Measurements from ENCODE around the gene MEG3.

MEG3 gene

GRCh38 chr14:100835548-100836310, 9.8 kb downstream of the MEG3 start:
- no peaks in the 10 kb centered on the region for H3K27me3 ChIP-seq (ENCODE audit: insufficient read depth, low read length, poor library complexity, severe bottlenecking)
- no peaks in the 10 kb centered on the region for H3F3A ChIP-seq (ENCODE audit: low read depth)
- no peaks in the 10 kb centered on the region for H3K36me3 ChIP-seq (ENCODE audit: insufficient read depth, low read length)
- H2AFZ ChIP-seq (ENCODE audit: low read length): no peak overlapping the region
- no peak overlapping the region for H3K9ac ChIP-seq (ENCODE audit: low read depth, low read length, poor library complexity, severe bottlenecking)
- TF ChIP-seq EZH2phosphoT487 (IDR thresholded peaks at IDR 0.05; ENCODE audit: borderline replicate concordance): no peak
- no peaks in the 10 kb centered on the region for H3K9me2 ChIP-seq (replicated peaks; ENCODE audit: low read depth, low read length)
- H4K20me1 ChIP-seq (ENCODE audit: insufficient read depth, low read length, poor library complexity, severe bottlenecking): no peaks in the 10 kb centered on the region
- no peak overlapping the region for H3K4me3 ChIP-seq (ENCODE audit: low read length, poor library complexity, severe bottlenecking)
- no peaks in the 10 kb centered on the region for H3K9me3 ChIP-seq (ENCODE audit: insufficient read depth, low read depth, low read length)
- no peak overlapping the region for H3K4me2 ChIP-seq (ENCODE audit: low read depth, low read length, poor library complexity, severe bottlenecking)
- no peaks in the 10 kb centered on the region for H3K79me2 ChIP-seq (ENCODE audit: insufficient read depth, low read length)
- H3K4me1 ChIP-seq (ENCODE audit: insufficient read depth, low read length, poor library complexity, severe bottlenecking): no peaks in the 10 kb centered on the region

GRCh38 chr14:100836311-100836805, 10.4 kb downstream of the MEG3 start:
- Histone ChIP-seq H3K9me3 (ENCODE audit: insufficient read depth, low read depth, low read length) (no peaks in the 10 kb centered on the region), H3K4me2 (ENCODE audit: low read depth, low read length, poor library complexity, severe bottlenecking) (no peak overlapping the region), H3K36me3 (ENCODE audit: insufficient read depth, low read length) (no peaks in the 10 kb centered on the region), H3K4me3 (ENCODE audit: low read length, poor library complexity, severe bottlenecking) (no peak overlapping the region), H4K20me1 (ENCODE audit: insufficient read depth, low read length, poor library complexity, severe bottlenecking) (no peaks in the 10 kb centered on the region), H3K79me2 (ENCODE audit: insufficient read depth, low read length) (no peaks in the 10 kb centered on the region), H3K9me2 (replicated peaks; ENCODE audit: low read depth, low read length) (no peaks in the 10 kb centered on the region), H3F3A (ENCODE audit: low read depth) (no peaks in the 10 kb centered on the region), H2AFZ (ENCODE audit: low read length) (no peak overlapping the region), H3K9ac (ENCODE audit: low read depth, low read length, poor library complexity, severe bottlenecking) (no peak overlapping the region), H3K27me3 (ENCODE audit: insufficient read depth, low read length, poor library complexity, severe bottlenecking) (no peaks in the 10 kb centered on the region), H3K4me1 (ENCODE audit: insufficient read depth, low read length, poor library complexity, severe bottlenecking) (no peaks in the 10 kb centered on the region)
- TF ChIP-seq CTCF (conservative IDR thresholded peaks at IDR 0.05; ENCODE audit: low read length) (no peak), EZH2phosphoT487 (IDR thresholded peaks at IDR 0.05; ENCODE audit: borderline replicate concordance) (no peak)

GRCh38 chr14:100836941-100837804, 11.3 kb downstream of the MEG3 start:
- Histone ChIP-seq H3K27me3 (ENCODE audit: insufficient read depth, low read length, poor library complexity, severe bottlenecking) (no peaks in the 10 kb centered on the region), H3K36me3 (ENCODE audit: insufficient read depth, low read length) (no peaks in the 10 kb centered on the region)
- no peak for TF ChIP-seq EZH2phosphoT487 (IDR thresholded peaks at IDR 0.05; ENCODE audit: borderline replicate concordance)
- TF ChIP-seq CTCF (conservative IDR thresholded peaks at IDR 0.05; ENCODE audit: low read length): no peak

More at GRCh38 chr14:100836941-100837804, 11.3 kb downstream of the MEG3 start:
- Histone ChIP-seq H2AFZ (ENCODE audit: low read length) (no peak overlapping the region), H3K4me2 (ENCODE audit: low read depth, low read length, poor library complexity, severe bottlenecking) (no peak overlapping the region), H4K20me1 (ENCODE audit: insufficient read depth, low read length, poor library complexity, severe bottlenecking) (no peaks in the 10 kb centered on the region), H3K4me1 (ENCODE audit: insufficient read depth, low read length, poor library complexity, severe bottlenecking) (peaks cover 5% of the 10 kb centered on the region), H3K4me3 (ENCODE audit: low read length, poor library complexity, severe bottlenecking) (no peak overlapping the region), H3K9me3 (ENCODE audit: insufficient read depth, low read depth, low read length) (no peaks in the 10 kb centered on the region), H3K9ac (ENCODE audit: low read depth, low read length, poor library complexity, severe bottlenecking) (no peak overlapping the region), H3F3A (ENCODE audit: low read depth) (no peaks in the 10 kb centered on the region), H3K9me2 (replicated peaks; ENCODE audit: low read depth, low read length) (no peaks in the 10 kb centered on the region), H3K79me2 (ENCODE audit: insufficient read depth, low read length) (no peaks in the 10 kb centered on the region)

Measured in Loucy (cell line).